Endodermal cell (in vitro differentiated cells): ENCODE data around the gene RAB3A. TPM values are rescaled to one million over a fixed set of nuclear protein-coding genes. Genes with fewer than 3 reads are reported as not detected.

Source experiments
- DNase-seq: peaks from one replicate; pipeline ENCODE4 v3.0.0-alpha.2; 2017
- H3K27ac ChIP-seq: 2 replicates; pipeline ENCODE4 v1.5.1; 2013; ENCODE audit warnings: mild to moderate bottlenecking, low read depth, low read length, moderate library complexity
- H3K27me3 ChIP-seq: 2 replicates; pipeline ENCODE4 v1.6.1; 2013; ENCODE audit warnings: mild to moderate bottlenecking, low read length, moderate library complexity; ENCODE audit not compliant: insufficient read depth, control insufficient read depth, poor library complexity, severe bottlenecking
- H3K36me3 ChIP-seq: 2 replicates; pipeline ENCODE4 v1.7.0; 2013; ENCODE audit warnings: mild to moderate bottlenecking, low read length, moderate library complexity; ENCODE audit not compliant: control insufficient read depth, insufficient read depth
- H3K4me1 ChIP-seq: one replicate; pipeline ENCODE4 v1.7.0; 2013; ENCODE audit warnings: low read length; ENCODE audit not compliant: control insufficient read depth, insufficient read depth
- H3K4me3 ChIP-seq: 2 replicates; pipeline ENCODE4 v1.5.1; 2013; ENCODE audit warnings: mild to moderate bottlenecking, low read length, moderate library complexity
- H3K9ac ChIP-seq: 2 replicates; pipeline ENCODE4 v1.6.1; 2013; ENCODE audit warnings: mild to moderate bottlenecking, low read length, moderate library complexity; ENCODE audit not compliant: poor library complexity, severe bottlenecking; ENCODE audit errors: extremely low read depth
- H3K9me3 ChIP-seq: 2 replicates; pipeline ENCODE4 v1.6.1; 2013; ENCODE audit warnings: mild to moderate bottlenecking, low read length, moderate library complexity; ENCODE audit not compliant: control insufficient read depth
- H3K27ac Mint-ChIP-seq: 2 replicates; pipeline ENCODE4 v1.8.0; 2020; ENCODE audit warnings: mixed read lengths
- H3K27me3 Mint-ChIP-seq: 2 replicates; pipeline ENCODE4 v1.8.0; 2021; ENCODE audit warnings: mild to moderate bottlenecking, mixed read lengths; ENCODE audit not compliant: insufficient read depth
- H3K36me3 Mint-ChIP-seq: 2 replicates; pipeline ENCODE4 v1.8.0; 2020; ENCODE audit warnings: low read depth, mixed read lengths
- H3K4me1 Mint-ChIP-seq: 2 replicates; pipeline ENCODE4 v1.8.0; 2020; ENCODE audit warnings: mixed read lengths
- H3K4me3 Mint-ChIP-seq: 2 replicates; pipeline ENCODE4 v1.8.0; 2020; ENCODE audit warnings: mild to moderate bottlenecking, moderate library complexity, mixed read lengths
- H3K9me3 Mint-ChIP-seq: 2 replicates; pipeline ENCODE4 v1.8.0; 2020; ENCODE audit warnings: mild to moderate bottlenecking, mixed read lengths
- WGBS, 2 experiments: methylation state at CpG; one replicate each; pipeline versions ENCODE4 v1.1.5 to v1.1.7; 2013; ENCODE audit warnings: missing lambda C conversion rate in 2 of 2, mixed read lengths in 1 of 2; ENCODE audit not compliant: insufficient coverage in 1 of 2, insufficient read length in 1 of 2; 5-methylcytosine and 5-hydroxymethylcytosine counted together
- total RNA-seq, 2 donors: library from RNA; stranded (reverse); fragmentation: NEBNext Ultra II Directional in 1 of 2; extraction: Animal tissue kit (Norgen Biotek cat#: 25700) in 1 of 2; gene quantifications; 2 replicates in 1 of 2; 3 replicates in 1 of 2; pipeline ENCODE4 v1.2.1, GENCODE V29; 2021
- TF ChIP-seq, protein P1 (sequence below): fragments of 200-600 bp; sonication (generic); conservative IDR thresholded peaks from 2 replicates; pipeline ENCODE4 v1.5.0; 2021; ENCODE audit warnings: antibody characterized with exemption, mild to moderate bottlenecking

RAB3A gene
- total RNA-seq, 2 donors from 2014 or later, result 3.6 to 3.9 TPM

DNA sequence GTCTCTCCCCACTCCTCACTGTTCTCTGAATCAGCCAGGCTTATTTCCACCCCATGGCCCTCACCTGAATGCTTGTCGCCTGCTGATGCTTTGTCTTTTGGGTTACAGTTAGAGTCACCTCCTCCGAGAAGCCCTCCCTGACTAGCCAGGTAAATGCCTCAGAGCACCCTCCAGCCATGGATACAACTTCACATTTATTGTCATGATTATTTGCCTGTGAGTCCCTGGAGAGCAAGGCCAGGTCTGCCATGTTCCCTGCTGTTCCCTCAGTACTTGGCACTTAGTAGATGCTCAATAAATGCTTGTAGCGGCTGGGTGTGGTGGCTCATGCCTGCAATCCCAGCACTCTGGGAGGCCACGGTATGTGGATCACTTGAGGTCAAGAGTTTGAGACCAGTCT is 26.1 kb upstream of the RAB3A start:
- Histone ChIP-seq H3K9ac (no peak overlapping the region), H3K27me3 (peaks cover 47% of the 10 kb centered on the region), H3K4me1 (no peaks in the 10 kb centered on the region), H3K9me3 (no peaks in the 10 kb centered on the region), H3K36me3 (no peaks in the 10 kb centered on the region), H3K27ac (no peak overlapping the region), H3K4me3 (no peak overlapping the region)
- peaks cover 48% of the 10 kb centered on the region for H3K27me3 Mint-ChIP-seq
- no peak overlapping the region for H3K4me3 Mint-ChIP-seq
- H3K27ac Mint-ChIP-seq, result no peak overlapping the region
- DNase-seq, result no peak
- H3K9me3 Mint-ChIP-seq, result no peaks in the 10 kb centered on the region
- H3K36me3 Mint-ChIP-seq, result no peaks in the 10 kb centered on the region
- WGBS, 2 experiments, result 82 to 94% methylated on average over 3 to 4 of the region's 4 CpGs
- TF ChIP-seq, protein P1, sequence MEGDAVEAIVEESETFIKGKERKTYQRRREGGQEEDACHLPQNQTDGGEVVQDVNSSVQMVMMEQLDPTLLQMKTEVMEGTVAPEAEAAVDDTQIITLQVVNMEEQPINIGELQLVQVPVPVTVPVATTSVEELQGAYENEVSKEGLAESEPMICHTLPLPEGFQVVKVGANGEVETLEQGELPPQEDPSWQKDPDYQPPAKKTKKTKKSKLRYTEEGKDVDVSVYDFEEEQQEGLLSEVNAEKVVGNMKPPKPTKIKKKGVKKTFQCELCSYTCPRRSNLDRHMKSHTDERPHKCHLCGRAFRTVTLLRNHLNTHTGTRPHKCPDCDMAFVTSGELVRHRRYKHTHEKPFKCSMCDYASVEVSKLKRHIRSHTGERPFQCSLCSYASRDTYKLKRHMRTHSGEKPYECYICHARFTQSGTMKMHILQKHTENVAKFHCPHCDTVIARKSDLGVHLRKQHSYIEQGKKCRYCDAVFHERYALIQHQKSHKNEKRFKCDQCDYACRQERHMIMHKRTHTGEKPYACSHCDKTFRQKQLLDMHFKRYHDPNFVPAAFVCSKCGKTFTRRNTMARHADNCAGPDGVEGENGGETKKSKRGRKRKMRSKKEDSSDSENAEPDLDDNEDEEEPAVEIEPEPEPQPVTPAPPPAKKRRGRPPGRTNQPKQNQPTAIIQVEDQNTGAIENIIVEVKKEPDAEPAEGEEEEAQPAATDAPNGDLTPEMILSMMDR, result no peak
- H3K4me1 Mint-ChIP-seq, result peaks cover 8% of the 10 kb centered on the region

DNA sequence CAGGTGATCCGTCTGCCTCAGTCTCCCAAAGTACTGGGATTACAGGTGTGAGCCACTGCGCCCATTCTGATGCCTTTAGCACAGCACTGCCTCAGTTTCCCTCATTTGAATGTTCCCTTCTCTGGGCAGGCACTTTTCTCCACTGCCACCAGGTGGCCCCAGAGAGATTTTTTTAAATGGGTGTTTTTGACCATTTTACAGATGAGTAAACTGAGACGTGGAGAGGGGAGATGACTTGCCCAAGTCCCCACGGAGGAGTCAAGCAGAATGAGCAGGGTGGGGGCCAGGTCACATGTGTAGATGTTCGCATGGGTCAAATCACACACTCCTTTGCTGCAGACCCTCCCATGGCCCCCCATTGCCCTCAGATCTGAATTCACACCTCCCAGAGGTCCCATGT is 25.6 kb upstream of the RAB3A start:
- Histone ChIP-seq H3K9me3 (no peaks in the 10 kb centered on the region), H3K9ac (no peak overlapping the region), H3K36me3 (no peaks in the 10 kb centered on the region), H3K4me3 (no peak overlapping the region), H3K27me3 (peaks cover 46% of the 10 kb centered on the region), H3K4me1 (no peaks in the 10 kb centered on the region), H3K27ac (no peak overlapping the region)
- H3K4me1 Mint-ChIP-seq, result peaks cover 12% of the 10 kb centered on the region
- TF ChIP-seq, protein P1, result peak; percentile 74
- WGBS, 2 experiments, result 78 to 83% methylated on average over 4 to 5 of the region's 5 CpGs
- H3K27me3 Mint-ChIP-seq, result peaks cover 48% of the 10 kb centered on the region
- no peak for DNase-seq
- H3K27ac Mint-ChIP-seq, result no peak overlapping the region
- H3K4me3 Mint-ChIP-seq, result no peak overlapping the region
- H3K9me3 Mint-ChIP-seq, result no peaks in the 10 kb centered on the region
- no peaks in the 10 kb centered on the region for H3K36me3 Mint-ChIP-seq

DNA sequence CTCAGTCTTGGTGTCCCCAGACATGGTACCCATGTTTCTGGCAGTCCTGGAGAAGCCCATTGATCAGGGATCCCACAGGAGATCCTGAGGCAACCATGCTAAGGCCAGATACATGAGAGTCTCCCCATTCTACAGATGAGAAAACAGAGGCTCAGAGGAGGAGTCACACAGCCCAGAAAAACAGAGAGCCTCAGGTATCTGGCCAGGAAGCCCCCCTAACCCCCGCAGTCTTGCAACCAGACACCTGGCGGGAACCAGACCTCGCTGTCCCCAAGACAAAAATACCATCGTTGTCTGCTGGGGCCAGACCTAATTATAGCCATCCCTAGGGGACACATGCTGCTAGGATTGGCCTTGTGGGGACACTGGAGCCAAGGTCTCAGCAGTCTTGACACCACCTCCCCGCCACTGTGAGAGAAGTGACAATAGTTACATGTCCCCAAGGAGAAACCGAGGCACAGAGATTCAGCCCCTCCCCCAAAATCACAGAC is 24.0 kb upstream of the RAB3A start:
- H3K27me3 Mint-ChIP-seq, result peaks cover 39% of the 10 kb centered on the region
- Histone ChIP-seq H3K9me3 (no peaks in the 10 kb centered on the region), H3K4me3 (no peak overlapping the region), H3K9ac (no peak overlapping the region), H3K4me1 (no peaks in the 10 kb centered on the region), H3K36me3 (no peaks in the 10 kb centered on the region), H3K27ac (no peak overlapping the region), H3K27me3 (peaks cover 36% of the 10 kb centered on the region)
- TF ChIP-seq, protein P1, result no peak
- no peak overlapping the region for H3K4me3 Mint-ChIP-seq
- DNase-seq, result no peak
- no peak overlapping the region for H3K27ac Mint-ChIP-seq
- H3K4me1 Mint-ChIP-seq, result peaks cover 12% of the 10 kb centered on the region
- no peaks in the 10 kb centered on the region for H3K36me3 Mint-ChIP-seq
- no peaks in the 10 kb centered on the region for H3K9me3 Mint-ChIP-seq
- 83 to 94% methylated on average over 1 to 6 of the region's 6 CpGs for WGBS, 2 experiments
